Stimulated activated CD4-positive, alpha-beta T cell treated with anti-CD3 and anti-CD28 coated beads, Interleukin-4, amount 100 ng/mL, for 1 hour (primary cell): ENCODE measurements around the gene PEA15.

ENCODE experiments used
- DNase-seq: peaks from one replicate; pipeline ENCODE4 v3.0.0-alpha.2; 2020

The PEA15 gene

GRCh38 chr1:160209321-160210046 lies 4.3 kb downstream of the PEA15 start:
- DNase-seq = no peak

- no peak for DNase-seq
Measured at GRCh38 chr1:160210561-160210960, 5.4 kb downstream of the PEA15 start.

- DNase-seq = no peak
Measured at GRCh38 chr1:160211046-160211790, 6.0 kb downstream of the PEA15 start.

DNA sequence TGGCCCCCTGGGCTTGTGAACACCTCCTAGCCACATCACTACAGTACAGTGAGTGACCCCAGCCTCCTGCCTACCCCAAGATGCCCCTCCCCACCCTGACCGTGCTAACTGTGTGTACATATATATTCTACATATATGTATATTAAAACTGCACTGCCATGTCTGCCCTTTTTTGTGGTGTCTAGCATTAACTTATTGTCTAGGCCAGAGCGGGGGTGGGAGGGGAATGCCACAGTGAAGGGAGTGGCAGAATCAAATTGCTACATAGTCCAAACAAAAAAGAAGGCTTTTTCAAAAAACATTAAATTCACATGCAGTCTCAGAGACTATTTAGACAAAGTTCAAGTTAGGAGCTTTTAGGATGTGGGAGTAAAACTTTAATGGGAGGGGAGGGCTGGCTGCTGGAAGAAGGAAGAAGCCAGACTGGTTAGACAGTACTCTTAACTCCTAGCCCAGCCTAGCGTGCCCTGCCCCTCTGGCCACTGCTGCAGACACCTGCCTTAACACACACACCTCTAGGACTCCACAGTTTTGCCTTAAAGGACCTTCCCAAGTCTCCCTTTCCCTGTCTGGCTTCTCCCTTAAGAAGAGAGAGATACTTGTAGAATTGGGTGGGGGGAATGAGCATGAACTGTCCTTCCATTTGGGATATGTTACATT lies 9.4 kb downstream of the PEA15 start:
- DNase-seq = no peak

GRCh38 chr1:160216301-160216700 lies 11.1 kb downstream of the PEA15 start:
- no peak for DNase-seq

GRCh38 chr1:160217481-160218051 lies 12.4 kb downstream of the PEA15 start:
- no peak for DNase-seq

DNA sequence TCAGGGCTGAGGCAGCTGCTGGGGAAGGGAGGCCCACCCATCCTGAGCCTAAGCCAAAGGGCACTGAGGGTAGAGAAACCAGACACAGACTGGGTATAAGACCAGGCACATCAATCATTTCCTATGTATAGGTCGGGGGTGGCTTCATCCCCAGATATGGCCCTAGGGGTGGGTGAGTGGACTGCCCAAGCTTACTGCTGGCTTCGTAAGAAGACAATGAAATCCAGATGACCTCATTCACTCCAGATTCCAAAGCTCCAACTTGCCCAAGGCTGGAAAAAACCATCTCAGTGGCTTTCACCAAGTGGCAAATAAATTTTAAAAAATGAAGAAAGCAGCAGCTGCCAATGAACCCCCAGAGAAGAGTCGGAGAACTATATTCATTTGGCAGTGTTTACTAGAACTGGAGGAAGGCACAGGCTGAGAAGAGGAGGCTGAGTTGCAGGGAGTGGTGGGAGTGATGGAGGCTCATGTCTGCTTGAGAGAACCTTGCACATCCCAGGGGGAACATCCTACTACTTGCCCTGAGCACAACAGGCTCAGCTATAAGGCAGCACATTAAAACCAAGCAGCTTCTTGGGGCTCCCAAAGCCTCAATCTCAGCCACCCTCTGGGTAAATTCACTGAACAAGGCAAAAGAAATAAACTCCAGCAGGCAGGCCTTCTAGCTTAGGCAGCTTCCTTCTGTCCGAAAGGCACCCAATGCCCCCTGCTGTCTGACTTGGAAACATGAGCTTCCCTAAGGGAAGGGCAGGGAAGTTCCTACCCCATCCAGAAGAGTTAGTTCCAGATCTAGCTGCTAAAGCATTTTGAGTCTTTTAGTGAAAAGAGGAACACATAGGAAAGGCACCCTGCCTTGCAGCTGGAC lies 14.1 kb downstream of the PEA15 start:
- DNase-seq = no peak

GRCh38 chr1:160220301-160220700 lies 15.1 kb downstream of the PEA15 start:
- DNase-seq = no peak

GRCh38 chr1:160221089-160221488 lies 15.9 kb downstream of the PEA15 start:
- DNase-seq = no peak

- no peak for DNase-seq
Measured at GRCh38 chr1:160222546-160222945, 17.4 kb downstream of the PEA15 start.

DNA sequence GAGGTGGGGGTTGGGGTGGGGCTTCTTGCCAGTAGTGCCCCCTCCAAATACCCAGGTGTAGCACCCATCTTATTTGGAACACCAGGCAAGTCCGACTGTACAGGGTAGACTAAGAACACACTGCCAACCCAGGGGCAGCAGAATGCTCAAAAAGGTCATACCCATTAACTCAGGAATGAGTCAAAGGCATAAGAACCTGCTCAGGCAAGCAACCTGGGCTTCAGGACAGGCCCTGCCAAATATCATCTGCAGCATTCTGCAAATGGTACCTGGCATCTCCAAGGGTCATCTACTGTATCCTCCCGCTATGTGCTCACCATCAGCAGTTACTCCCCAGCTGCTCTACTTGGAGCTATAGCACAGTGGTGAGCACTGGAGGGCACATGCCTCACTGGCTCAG lies 19.4 kb downstream of the PEA15 start:
- no peak for DNase-seq

- DNase-seq = no peak
Measured at GRCh38 chr1:160225345-160225744, 20.2 kb downstream of the PEA15 start.

GRCh38 chr1:160226623-160227022 lies 21.4 kb downstream of the PEA15 start:
- DNase-seq = no peak

GRCh38 chr1:160227034-160227433 lies 21.9 kb downstream of the PEA15 start:
- DNase-seq = no peak

DNA sequence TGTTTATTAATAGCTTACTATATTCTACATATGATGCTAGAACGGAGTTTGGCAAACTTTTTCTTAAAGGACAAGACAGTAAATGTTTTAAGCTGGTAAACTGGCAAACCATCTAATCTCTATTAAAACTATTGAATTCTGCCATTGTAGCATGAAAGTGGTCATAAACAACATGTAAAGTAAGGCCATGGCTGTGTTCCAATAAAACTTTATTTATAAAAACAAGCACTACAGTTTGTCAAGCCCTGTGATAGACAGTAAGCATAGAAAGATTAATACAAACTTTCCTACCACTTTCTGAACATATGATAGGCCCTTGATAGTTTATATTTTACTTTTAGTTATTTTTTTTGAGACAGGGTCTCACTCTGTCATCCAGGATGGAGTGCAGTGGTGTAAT lies 22.4 kb downstream of the PEA15 start:
- no peak for DNase-seq

DNA sequence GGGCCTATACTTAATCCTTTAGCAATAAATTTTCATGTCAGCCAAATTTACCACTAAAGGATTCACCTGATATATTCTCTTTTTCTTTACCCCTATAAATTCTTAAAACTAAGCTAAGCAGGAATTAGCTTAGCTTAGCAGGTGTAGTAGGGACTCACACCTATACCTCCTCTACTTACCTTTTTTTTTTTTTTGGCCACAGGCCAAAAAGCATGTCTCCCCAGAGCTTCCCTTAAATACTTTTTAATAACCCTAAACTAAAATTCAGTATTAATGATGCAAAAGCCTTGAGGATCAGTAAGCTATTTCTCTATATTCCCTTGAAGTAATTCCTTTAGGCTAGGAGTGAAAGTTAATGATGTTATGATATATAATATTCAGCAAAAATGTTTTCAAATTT lies 23.2 kb downstream of the PEA15 start:
- DNase-seq = no peak

DNA sequence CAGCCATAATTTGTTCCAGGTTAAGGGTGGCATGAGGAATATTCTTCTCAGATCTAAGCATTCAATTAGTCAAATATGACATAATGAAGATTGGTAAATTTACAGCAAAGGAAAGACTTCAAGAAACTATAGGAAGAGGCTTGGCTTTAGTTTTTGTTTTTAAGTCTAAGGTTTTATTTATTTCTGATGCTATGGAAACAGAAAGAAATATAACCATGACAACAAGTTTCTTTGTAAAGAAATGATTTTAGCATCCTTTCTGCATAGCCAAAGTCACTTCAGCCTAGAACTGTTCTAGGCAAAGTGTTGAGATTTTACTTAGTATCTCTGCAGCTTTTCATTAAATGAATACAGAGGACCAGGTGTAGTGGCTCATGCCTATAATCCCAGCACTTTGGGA lies 27.7 kb downstream of the PEA15 start:
- DNase-seq = no peak

DNA sequence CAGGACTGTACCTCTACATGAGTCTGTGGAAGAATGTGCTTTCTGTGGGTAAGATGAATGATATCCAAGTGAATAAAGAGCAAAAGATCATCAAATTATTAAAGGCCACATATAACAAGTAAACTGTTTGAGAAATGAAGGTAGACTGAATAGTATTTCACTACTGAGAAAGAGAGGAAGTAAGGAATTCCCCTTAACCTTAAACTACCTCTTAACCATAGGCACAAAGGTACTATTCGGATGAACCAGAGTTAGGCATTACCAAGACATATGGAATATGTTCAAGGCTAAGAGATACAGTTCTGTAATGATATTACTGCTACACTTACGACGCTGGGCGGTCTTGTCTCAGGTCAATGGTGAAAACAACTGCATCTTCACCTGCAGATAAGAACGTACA lies 31.6 kb downstream of the PEA15 start:
- DNase-seq = no peak

DNA sequence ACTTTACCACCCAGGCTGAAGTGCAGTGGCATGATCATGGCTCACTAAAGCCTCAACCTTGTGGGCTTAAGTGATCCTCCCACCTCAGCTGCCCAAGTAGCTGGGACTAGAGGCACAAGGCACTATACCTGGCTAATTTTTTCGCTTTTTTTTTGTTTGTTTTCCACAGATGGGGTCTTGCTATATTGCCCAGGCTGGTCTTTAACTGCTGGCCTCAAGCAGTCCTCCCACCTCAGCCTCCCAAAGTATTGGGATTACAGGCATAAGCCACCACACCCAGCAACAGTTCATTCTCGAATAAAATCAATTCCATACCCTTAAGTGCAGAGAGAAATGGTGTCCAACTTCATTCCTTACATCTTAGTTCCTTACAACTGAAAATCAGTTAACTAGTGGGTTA lies 32.4 kb downstream of the PEA15 start:
- DNase-seq = no peak

DNA sequence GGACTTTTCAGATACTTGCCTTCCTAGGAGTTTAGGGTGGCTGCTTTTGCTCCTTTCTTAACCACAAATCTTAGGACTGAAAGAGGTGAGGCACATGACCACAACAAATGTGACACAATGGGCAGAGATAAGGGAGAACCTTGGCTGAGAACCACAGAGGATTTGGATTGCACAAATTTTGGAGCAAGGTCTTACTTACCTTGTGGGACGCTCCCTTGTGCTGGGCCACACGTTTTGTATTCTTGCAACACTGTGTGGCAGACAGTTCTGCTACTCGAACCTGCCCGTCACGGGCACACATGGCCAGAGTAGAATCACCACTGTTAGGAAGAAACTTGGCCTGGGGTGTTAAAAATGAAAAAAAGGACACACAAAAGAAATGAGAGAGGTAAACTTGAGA lies 33.2 kb downstream of the PEA15 start:
- no peak for DNase-seq

GRCh38 chr1:160239582-160240299 lies 34.6 kb downstream of the PEA15 start:
- no peak for DNase-seq

- DNase-seq = no peak
Measured at GRCh38 chr1:160243767-160244166, 38.6 kb downstream of the PEA15 start.
